Stimulated activated memory B cell treated with anti-CD40 and anti-IgM and Interleukin-4, amounts not matched to agents 10 μg/mL and 1 μg/mL and 100 μg/mL, for 72 hours (primary cell): Measurements from ENCODE around the gene PFN4.
"Not testable (repeated sequence)": the region's sequence is repeated elsewhere in the genome, so short reads cannot be mapped to it uniquely, and the experiment has no call there.

ENCODE experiments used
- ATAC-seq: fragments of 150-1000 bp; cut with Tn5 transposase; 2 replicates; pipeline ENCODE4 v1.10.0; 2021
- H3K27ac Mint-ChIP-seq: one replicate; pipeline ENCODE4 v1.8.0; 2022; ENCODE audit warnings: mild to moderate bottlenecking, mixed read lengths
- H3K27me3 Mint-ChIP-seq: one replicate; pipeline ENCODE4 v1.8.0; 2022; ENCODE audit warnings: mixed read lengths
- H3K36me3 Mint-ChIP-seq: one replicate; pipeline ENCODE4 v1.8.0; 2022; ENCODE audit warnings: mixed read lengths
- H3K4me1 Mint-ChIP-seq: one replicate; pipeline ENCODE4 v1.8.0; 2022; ENCODE audit warnings: mixed read lengths
- H3K4me3 Mint-ChIP-seq: one replicate; pipeline ENCODE4 v1.8.0; 2022; ENCODE audit warnings: mild to moderate bottlenecking, moderate library complexity, mixed read lengths
- H3K9me3 Mint-ChIP-seq: one replicate; pipeline ENCODE4 v1.8.0; 2022; ENCODE audit warnings: mixed read lengths

The PFN4 gene

DNA sequence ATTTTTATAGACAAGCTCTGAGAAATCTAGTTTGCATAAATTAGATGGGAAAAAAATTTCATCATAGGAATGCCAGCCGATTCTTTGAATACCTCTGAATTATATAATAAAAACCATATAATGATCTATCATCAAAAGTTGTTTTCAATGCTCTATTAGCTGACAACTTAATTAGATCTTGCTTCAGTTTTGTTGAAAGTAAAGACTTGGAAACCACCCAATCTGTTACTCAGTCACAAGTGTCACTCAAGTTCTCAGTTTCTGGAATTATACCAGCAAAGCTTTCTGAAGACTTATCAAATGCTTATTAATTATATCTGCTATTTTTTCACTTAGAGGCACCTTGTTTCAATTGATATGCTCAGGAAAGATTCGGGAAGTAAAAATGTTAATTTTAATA lies 21.1 kb downstream of the PFN4 start:
- Mint-ChIP-seq H3K27ac (no peak overlapping the region), H3K36me3 (peaks cover 44% of the 10 kb centered on the region), H3K4me1 (peaks cover 18% of the 10 kb centered on the region), H3K9me3 (peaks cover 9% of the 10 kb centered on the region), H3K4me3 (no peak overlapping the region), H3K27me3 (no peaks in the 10 kb centered on the region)
- no peak for ATAC-seq

DNA sequence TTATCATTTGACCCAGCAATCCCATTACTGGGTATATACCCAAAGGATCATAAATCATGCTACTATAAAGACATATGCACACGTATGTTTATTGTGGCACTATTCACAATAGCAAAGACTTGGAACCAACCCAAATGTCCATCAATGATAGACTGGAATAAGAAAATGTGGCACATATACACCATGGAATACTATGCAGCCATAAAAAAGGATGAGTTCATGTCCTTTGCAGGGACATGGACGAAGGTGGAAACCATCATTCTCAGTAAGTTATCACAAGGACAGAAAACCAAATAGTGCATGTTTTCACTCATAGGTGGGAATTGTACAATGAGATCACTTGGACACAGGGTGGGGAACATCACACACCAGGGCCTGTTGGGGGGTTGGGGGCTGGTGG lies 22.4 kb downstream of the PFN4 start:
- peaks cover 18% of the 10 kb centered on the region for H3K4me1 Mint-ChIP-seq
- H3K27ac Mint-ChIP-seq, H3K4me3 Mint-ChIP-seq, H3K27me3 Mint-ChIP-seq, H3K9me3 Mint-ChIP-seq, ATAC-seq: not testable (repeated sequence)
- peaks cover 49% of the 10 kb centered on the region for H3K36me3 Mint-ChIP-seq

DNA sequence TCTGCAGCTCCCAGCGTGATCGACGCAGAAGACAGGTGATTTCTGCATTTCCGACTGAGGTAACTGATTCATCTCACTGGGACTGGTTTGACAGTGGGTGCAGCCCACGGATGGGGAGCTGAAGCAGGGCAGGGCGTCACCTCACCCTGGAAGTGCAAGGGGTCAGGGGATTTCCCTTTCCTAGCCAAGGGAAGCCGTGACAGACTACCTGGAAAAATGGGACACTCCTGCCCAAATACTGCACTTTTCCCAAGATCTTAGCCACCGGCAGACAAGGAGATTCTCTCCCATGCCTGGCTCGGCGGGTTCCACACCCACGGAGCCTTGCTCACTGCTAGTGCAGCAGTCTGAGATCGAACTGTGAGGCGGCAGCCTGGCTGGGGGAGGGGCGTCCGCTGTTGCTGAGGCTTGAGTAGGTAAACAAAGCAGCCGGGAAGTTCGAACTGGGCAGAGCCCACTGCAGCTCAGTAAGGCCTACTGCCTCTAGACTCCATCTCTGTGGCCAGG lies 27.9 kb downstream of the PFN4 start:
- H3K27me3 Mint-ChIP-seq, H3K4me3 Mint-ChIP-seq, H3K4me1 Mint-ChIP-seq, ATAC-seq, H3K27ac Mint-ChIP-seq, H3K9me3 Mint-ChIP-seq: not testable (repeated sequence)
- H3K36me3 Mint-ChIP-seq, result peaks cover 51% of the 10 kb centered on the region

DNA sequence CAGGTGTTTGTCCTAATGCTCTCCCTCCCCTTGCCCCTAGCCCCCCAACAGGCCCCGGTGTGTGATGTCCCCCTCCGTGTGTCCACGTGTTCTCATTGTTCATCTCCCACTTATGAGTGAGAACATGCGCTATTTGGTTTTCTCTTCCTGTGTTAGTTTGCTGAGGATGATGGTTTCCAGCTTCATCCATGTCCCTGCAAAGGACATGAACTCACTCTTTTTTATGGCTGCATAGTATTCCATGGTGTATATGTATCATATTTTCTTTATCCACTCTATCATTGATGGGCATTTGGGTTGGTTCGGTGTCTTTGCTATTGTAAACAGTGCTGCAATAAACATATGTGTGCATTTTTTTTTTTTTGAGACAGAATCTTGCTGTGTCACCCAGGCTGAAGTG lies 29.9 kb downstream of the PFN4 start:
- not testable (repeated sequence) for ATAC-seq, H3K27me3 Mint-ChIP-seq, H3K4me1 Mint-ChIP-seq, H3K4me3 Mint-ChIP-seq, H3K9me3 Mint-ChIP-seq, H3K27ac Mint-ChIP-seq
- H3K36me3 Mint-ChIP-seq, result peaks cover 48% of the 10 kb centered on the region

DNA sequence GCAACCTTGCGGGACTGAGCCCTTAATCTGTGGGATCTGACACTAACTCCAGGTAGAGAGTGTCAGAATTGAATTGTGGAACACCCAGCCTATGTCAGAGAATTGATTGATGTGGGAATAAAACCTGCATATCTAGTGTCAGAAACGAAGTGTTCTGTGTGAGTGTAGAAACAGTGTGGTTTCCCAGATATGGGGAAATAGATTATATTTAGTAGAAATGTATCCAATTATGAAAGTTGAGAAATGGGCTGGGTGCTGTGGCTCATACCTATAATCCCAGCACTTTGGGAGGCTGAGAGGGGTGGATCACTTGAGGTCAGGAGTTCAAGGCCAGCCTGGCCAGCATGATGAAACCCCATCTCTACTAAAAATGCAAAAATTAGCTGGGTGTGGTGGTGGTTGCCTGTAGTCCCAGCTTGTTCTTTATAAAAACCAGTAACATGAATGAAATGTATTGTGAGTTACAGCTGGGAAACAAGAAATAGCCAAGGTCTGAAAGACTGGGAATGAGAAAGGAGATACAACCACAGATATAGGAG lies 34.2 kb downstream of the PFN4 start:
- no peak for ATAC-seq
- Mint-ChIP-seq H3K9me3 (peaks cover 3% of the 10 kb centered on the region), H3K27ac (no peak overlapping the region), H3K27me3 (no peaks in the 10 kb centered on the region), H3K36me3 (peaks cover 20% of the 10 kb centered on the region), H3K4me3 (no peak overlapping the region), H3K4me1 (peaks cover 9% of the 10 kb centered on the region)

DNA sequence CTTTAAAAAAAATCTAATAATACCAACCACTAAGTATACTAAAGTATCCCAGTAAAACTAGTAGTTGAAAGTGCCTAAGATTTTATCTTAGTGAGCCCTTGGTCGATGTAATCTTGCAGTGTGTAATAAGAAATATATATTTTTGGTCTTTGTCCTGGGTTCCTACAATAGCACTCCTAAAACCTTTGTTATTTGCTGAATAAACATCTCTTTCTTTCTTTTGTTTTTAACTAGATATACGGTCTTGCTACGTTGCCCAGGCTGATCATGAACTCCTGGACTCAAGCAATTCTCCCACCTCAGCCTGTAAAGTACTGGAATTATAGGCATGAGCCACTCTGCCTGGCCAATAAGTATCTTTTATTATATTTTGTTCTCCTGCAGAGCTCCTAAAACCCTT lies 36.1 kb downstream of the PFN4 start:
- no peak overlapping the region for H3K4me3 Mint-ChIP-seq
- peaks cover 12% of the 10 kb centered on the region for H3K36me3 Mint-ChIP-seq
- no peaks in the 10 kb centered on the region for H3K27me3 Mint-ChIP-seq
- no peak overlapping the region for H3K27ac Mint-ChIP-seq
- H3K4me1 Mint-ChIP-seq, result peaks cover 18% of the 10 kb centered on the region
- no peak for ATAC-seq
- H3K9me3 Mint-ChIP-seq, result no peaks in the 10 kb centered on the region

DNA sequence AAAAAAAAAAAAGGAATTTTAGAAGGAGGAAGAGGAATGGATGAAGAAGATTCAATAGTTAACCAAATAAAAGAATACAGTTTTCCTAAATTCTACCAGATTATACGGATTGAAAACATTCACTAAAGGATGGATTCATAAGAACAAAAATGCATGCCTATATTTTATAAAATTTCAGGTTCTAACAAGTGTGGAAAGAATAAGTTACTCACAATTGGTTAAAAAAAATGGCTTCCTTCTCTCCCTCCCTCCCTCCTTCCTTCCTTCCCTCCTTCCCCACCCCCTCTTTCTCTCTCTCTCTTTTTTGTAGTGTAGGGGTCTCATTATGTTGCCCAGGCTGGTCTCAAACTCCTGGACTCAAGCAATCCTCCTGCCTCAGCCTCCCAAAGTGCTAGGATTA lies 36.9 kb downstream of the PFN4 start:
- H3K27ac Mint-ChIP-seq, result no peak overlapping the region
- no peak for ATAC-seq
- H3K9me3 Mint-ChIP-seq, result no peaks in the 10 kb centered on the region
- H3K36me3 Mint-ChIP-seq, result peaks cover 19% of the 10 kb centered on the region
- peaks cover 18% of the 10 kb centered on the region for H3K4me1 Mint-ChIP-seq
- H3K27me3 Mint-ChIP-seq, result no peaks in the 10 kb centered on the region
- no peak overlapping the region for H3K4me3 Mint-ChIP-seq

DNA sequence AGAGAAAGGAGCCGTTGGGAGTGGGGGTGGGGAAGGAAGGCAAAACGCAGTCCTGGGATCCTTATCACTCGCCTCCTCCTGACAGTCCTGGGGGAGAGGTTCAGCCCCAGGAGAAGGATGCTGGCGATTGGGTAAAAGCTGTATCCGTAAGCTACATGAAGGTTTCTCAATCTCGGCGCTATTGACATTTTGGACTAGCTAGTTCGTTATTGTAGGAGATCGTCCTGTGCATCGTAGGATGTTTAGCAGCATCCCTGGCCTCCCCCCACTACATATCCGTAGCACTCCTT lies 38.0 kb downstream of the PFN4 start:
- peaks cover 18% of the 10 kb centered on the region for H3K4me1 Mint-ChIP-seq
- H3K27ac Mint-ChIP-seq, result no peak overlapping the region
- no peaks in the 10 kb centered on the region for H3K9me3 Mint-ChIP-seq
- H3K27me3 Mint-ChIP-seq, result no peaks in the 10 kb centered on the region
- H3K4me3 Mint-ChIP-seq, result peak overlapping the region; percentile 97
- peaks cover 21% of the 10 kb centered on the region for H3K36me3 Mint-ChIP-seq
- no peak for ATAC-seq

DNA sequence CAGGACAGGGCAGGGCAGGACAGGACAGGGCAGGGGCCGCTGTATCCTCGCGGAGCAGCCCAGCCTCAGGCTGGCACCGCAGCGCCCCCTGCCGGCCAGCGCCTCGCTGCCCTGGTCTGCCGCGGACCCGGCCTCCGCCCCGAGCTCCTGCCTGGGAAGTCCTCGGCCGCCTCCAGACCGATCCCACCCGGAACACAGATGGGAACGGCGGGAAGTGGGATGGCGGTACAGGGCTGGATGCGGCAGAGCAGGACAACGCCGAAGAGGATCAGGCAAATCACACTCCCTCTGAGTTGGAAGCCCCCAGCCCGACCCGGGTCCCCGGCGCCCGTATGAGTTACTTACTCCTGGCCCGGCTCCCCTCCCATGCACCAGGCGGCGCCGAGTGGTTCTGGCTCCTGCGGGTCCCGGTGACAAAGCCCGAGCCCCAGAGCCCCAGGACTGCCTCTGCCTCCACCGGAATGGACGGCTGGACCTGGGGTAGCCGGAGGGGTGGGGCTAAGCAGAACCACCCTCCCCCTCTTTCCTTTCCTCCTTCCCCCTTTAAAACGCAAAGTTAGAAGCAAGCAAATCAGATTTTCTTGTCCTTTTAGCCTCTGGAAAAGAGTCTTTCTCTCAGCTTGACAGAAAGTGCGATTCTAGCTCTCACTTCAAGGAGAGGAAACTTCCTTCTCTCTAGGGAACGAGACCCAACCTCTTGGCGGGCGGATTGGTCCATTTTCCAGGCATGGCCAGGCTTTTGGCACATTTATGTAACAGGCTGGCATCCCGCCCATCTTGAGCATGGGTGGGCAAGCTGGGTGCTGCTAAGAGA lies 38.5 kb downstream of the PFN4 start, which contains the start of gene TP53I3:
Gene TP53I3 (minus strand): TSS at position 449 of the 814 bp plus-strand sequence. CDS start 508 bp downstream, outside the sequence.
- peak; percentile 96 for ATAC-seq
- H3K4me3 Mint-ChIP-seq, result peak within 1 kb of the TSS; percentile 97
- no peaks in the 10 kb centered on the region for H3K27me3 Mint-ChIP-seq
- peaks cover 21% of the 10 kb centered on the region for H3K36me3 Mint-ChIP-seq
- peaks cover 18% of the 10 kb centered on the region for H3K4me1 Mint-ChIP-seq
- peak within 1 kb of the TSS; percentile 86 for H3K27ac Mint-ChIP-seq
- H3K9me3 Mint-ChIP-seq, result no peaks in the 10 kb centered on the region

DNA sequence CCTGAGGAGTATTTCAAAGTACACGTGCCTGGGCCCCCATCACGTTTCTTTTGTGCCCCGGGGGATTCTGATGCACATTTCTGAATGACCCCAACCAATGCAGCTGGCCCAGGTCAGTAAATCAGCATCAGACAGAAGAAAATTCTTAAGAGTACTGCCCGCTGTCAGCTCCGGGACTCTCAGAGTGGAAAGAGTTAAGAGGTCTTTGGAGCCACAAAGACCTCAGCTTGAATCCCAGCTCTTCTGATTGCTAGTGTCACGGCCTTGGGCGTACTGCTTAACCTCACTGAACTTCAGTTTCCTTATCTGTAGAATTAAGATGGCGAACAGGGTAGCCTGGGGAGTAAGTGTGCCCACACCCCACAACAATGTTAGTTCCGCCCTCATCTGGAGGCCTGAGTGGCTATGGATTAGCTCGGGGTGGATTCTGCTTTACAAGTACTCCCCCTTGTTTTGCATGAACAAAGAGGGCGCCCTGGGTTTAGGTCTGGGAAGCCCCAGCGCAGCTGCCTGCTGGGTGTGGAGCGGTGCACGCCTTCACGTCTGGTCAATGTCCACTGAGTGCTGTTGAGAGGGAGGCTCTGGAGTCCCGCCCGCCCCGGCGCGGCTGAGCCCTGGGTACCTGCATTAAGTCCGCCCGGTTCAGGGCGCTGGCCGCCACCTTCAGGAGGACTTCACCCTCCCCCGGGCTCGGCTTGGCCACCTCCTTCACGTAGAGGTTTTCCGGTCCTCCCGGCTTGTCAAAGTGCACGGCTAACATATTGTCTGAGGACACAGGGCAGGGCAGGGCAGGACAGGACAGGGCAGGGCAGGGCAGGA lies 39.4 kb downstream of the PFN4 start:
- peak; percentile 89 for ATAC-seq
- no peaks in the 10 kb centered on the region for H3K9me3 Mint-ChIP-seq

DNA sequence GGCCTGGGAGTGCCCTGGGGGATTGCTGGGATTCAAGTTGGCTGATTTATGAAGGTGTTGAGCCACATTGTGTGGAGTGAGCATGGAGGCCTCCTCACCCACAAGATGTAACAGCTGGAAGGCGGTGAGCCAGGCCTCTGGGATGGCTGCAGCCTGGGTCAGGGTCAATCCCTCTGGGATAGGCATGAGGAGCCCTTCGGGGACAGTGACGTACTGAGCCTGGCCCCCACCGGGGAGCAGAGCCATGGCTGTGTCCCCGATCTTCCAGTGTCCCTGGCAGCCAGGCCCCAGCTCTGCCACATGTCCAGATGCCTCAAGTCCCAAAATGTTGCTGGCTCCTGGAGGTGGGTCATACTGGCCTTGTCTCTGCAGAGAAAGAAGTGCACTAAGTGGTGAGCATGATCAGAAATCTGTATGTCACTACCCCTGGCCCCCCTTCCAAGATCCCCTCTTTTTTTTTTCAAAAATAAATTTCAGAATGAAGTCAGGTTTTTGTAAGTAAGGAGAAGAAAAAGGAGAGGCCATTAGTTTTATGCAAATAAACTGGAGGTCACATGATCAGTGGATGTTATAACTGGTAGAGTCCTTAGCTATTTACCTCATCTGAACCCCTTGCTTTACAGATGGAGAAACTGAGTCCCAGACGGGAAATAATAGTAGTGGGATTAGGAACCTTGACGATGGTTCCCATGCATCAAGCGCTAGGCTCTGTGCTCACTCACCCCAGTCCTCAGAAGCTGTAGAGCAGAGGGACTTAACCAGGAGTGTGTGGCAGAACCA lies 40.2 kb downstream of the PFN4 start:
- H3K9me3 Mint-ChIP-seq, result no peaks in the 10 kb centered on the region
- no peaks in the 10 kb centered on the region for H3K27me3 Mint-ChIP-seq
- peaks cover 18% of the 10 kb centered on the region for H3K4me1 Mint-ChIP-seq
- peak overlapping the region; percentile 86 for H3K27ac Mint-ChIP-seq
- no peak for ATAC-seq
- H3K36me3 Mint-ChIP-seq, result peaks cover 15% of the 10 kb centered on the region
- peak overlapping the region; percentile 97 for H3K4me3 Mint-ChIP-seq

More for the DNA sequence above, 39.4 kb downstream of the PFN4 start:
- Mint-ChIP-seq H3K27me3 (no peaks in the 10 kb centered on the region), H3K27ac (peak overlapping the region; percentile 86), H3K36me3 (peaks cover 18% of the 10 kb centered on the region), H3K4me3 (peak overlapping the region; percentile 97), H3K4me1 (peaks cover 18% of the 10 kb centered on the region)

DNA sequence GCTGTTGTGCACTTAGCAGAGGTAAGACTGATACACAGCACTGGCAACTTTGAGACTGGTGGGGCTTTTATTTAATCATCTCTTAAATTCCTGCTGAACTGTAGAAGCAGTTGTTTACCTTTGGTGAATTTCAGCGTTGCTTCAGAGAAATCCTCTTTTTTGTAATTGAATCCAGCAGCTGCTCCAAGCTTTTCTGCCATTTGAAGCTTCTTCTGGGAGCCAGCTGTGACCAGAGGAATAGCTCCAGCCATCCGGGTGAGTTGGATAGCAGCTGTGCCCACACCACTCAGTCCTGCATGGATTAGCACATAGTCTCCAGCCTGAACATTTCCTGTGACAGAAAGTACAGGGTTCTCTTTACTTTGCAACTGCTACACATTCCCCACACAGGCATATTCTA lies 42.4 kb downstream of the PFN4 start:
- peaks cover 25% of the 10 kb centered on the region for H3K4me1 Mint-ChIP-seq
- H3K9me3 Mint-ChIP-seq, result no peaks in the 10 kb centered on the region
- H3K4me3 Mint-ChIP-seq, result no peak overlapping the region
- peaks cover 15% of the 10 kb centered on the region for H3K36me3 Mint-ChIP-seq
- ATAC-seq, result no peak
- no peak overlapping the region for H3K27ac Mint-ChIP-seq
- no peaks in the 10 kb centered on the region for H3K27me3 Mint-ChIP-seq

DNA sequence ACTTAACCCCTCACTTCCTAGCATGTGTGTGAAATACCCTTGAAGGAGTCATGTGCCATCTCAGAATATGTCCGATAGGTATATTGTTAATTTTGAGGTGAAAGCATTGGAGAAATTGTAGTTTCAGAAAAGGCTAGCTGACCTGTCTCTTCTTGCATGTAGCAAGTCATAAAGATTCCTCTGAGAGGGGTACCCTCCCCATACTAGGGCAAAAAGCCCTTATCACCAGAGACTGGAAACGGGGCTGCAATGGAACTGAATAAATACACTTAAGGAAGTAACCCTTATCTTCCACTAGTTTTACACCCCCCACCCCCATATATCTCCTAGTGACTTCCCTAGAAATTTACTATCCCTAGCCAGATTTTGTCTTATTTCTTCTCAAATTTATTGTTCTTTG lies 45.3 kb downstream of the PFN4 start:
- Mint-ChIP-seq H3K4me1 (peaks cover 28% of the 10 kb centered on the region), H3K27ac (peak overlapping the region; percentile 94), H3K27me3 (no peaks in the 10 kb centered on the region), H3K4me3 (peak overlapping the region; percentile 97), H3K36me3 (peaks cover 15% of the 10 kb centered on the region), H3K9me3 (no peaks in the 10 kb centered on the region)
- ATAC-seq, result no peak

DNA sequence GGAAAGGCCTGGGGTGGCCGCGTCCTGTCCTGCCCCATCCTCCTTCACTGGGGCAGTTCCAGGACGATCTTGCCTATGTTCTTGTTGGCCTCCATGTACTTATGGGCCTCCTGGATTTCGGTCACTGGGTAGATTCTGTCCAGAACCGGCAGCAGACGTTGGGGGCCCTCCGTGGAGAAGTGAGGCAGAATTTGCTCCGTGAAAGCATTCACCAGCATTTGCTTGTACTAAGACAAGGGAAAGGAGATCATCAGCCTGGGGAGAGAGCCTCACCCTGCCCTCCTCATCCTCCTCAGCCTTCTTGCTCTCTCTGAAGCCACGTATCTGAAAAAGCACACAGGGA lies 45.6 kb downstream of the PFN4 start:
- Mint-ChIP-seq H3K4me3 (peak overlapping the region; percentile 97), H3K4me1 (peaks cover 24% of the 10 kb centered on the region), H3K27ac (peak overlapping the region; percentile 94), H3K9me3 (no peaks in the 10 kb centered on the region), H3K36me3 (peaks cover 17% of the 10 kb centered on the region), H3K27me3 (no peaks in the 10 kb centered on the region)
- no peak for ATAC-seq
